GM19463 (cell line): ENCODE measurements around the gene ANKRD28.
A peak's percentile ranks its signal among the peaks of the same experiment; 100 is the strongest.
"Not testable (repeated sequence)": the region's sequence is repeated elsewhere in the genome, so short reads cannot be mapped to it uniquely, and the experiment has no call there.

Source experiments
- ATAC-seq: cut with Tn5 transposase; IDR thresholded peaks from one replicate; pipeline ENCODE4 v1.9.1; 2021; ENCODE audit warnings: mild to moderate bottlenecking, moderate library complexity; ENCODE audit not compliant: unreplicated experiment

Gene ANKRD28

DNA sequence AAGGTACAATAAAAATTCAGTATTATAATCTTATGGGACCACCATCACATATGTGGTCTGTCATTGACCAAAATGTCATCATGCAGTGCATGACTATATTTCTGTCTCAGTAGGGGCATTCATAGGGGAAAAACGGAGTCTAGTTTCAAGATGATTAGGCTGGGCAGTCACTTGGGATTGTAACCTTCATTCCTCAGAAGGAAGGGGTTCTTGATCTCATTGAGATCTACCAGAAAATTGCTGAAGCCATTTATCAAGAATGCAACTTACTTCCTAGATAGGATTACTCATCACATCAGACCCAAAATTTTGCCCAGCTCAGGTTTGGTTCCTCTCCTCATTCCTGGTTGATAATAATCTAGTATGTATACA is 158.9 kb downstream of the ANKRD28 start:
- ATAC-seq: peak; percentile 57

DNA sequence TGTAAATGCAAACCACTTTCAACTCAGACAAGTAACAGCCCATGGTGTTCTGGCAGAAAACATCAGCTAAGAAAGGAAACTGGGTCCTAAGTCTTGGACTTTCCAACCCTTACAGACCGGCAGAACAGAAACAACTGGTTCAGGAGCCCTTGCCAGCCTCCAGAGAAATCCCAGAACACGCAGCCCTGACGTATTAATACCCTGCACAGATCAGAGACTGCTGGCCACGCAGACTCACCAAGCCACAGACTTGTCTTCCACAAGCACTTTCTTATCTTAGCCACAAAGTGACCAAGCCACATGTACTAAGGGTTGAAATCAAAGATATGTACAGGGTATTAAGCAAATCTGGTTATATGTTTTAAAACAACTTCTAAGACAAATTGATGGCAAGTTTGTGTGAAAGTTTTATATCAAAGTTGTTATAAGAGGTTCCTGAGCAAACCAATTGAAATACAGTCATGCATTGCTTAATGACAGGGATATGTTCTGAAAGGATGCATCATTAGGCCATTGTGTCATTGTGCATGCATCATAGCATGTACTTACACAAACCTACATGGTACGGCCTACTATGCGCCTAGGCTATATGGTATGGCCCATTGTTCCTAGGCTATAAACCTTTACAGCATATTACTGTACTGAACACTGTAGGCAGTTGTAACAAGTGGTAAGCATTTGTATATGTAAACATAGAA is 159.4 kb downstream of the ANKRD28 start:
- no peak for ATAC-seq

DNA sequence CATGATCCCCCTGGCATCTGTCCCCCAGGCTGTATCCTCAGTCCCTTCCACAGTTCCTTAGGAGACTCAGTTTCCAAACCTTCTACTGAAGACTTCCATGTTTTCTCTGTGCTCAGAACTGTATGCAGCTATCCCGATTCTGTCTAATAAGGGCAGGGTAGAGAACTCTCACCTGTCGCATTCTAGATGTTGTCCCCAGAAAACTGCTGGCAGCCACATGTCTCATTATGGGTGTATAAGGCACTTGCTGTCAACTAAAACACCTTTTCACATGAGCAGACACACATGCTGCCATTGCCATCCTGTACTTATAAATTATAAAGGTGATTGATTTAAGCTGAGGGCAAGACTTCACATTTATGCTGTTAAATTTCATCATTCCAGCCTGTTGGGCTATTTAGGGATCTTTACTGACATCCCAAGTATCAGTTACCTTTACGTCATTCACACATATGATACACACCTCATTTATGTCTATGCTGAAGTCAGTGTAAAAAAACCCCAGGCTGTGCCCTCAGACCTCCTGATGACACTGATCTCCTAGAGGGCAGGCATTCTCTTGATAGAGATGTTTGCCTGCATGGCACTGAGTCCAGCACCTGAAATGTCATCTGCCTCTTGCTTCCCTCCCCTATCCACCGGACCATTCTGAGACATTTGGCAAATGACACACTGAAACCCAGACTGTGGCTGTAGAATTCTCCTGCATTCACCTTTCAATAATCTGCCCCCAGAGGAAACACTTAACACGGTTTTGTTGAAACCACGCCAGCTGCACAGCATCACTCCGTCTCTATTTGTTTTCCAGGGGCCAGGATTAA is 160.4 kb downstream of the ANKRD28 start:
- peak; percentile 47 for ATAC-seq

DNA sequence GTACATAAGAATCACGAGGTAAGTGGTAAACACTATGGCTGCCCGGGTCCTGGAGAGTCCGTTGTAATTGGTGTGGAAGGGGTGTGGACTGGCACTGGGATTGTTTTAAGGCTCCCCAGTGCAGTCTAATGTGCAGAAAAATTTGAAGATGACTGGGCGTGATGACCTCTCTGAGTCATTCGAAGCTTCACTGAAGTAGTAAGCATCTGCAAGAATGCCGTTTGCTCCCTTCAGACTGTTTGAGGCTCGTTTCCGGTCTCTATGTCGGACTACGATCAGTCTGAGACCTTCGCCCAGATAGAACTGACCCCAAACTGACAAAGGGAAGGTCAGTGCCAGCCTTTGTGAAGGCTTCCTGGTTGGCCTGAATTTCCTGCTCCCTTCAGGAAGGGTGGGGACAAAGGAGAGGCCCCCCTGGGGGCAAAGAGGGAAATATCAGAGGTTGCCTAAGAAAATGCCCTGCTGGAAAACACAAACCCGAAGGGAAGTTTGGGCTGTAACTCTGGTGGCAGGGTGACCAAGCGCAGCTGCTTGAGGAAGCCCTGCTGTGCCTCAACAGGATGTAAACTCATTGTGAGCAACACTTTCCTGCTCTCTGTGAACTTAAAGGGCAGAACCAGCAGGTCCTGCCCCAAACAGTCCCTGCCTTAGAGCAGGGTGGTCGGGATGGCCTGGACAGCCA is 161.6 kb downstream of the ANKRD28 start:
- no peak for ATAC-seq

DNA sequence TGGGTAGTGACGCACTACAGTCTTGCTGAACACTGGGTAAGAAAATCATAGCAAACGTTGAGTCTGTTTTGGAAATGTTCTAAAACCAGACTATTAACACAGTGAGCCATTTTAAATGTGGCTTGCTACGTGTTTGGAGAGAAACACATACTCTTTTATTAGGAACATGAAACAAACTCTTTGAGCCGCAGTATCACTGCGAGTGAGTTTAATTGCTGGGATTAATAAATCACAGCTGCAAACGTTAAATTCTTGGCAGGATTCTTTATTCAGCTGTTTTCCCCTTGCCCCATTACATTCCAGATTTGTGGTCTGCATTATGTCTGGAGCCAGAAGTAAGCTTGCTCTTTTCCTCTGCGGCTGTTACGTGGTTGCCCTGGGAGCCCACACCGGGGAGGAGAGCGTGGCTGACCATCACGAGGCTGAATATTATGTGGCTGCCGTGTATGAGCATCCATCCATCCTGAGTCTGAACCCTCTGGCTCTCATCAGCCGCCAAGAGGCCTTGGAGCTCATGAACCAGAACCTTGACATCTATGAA is 162.6 kb downstream of the ANKRD28 start:
- ATAC-seq: no peak

DNA sequence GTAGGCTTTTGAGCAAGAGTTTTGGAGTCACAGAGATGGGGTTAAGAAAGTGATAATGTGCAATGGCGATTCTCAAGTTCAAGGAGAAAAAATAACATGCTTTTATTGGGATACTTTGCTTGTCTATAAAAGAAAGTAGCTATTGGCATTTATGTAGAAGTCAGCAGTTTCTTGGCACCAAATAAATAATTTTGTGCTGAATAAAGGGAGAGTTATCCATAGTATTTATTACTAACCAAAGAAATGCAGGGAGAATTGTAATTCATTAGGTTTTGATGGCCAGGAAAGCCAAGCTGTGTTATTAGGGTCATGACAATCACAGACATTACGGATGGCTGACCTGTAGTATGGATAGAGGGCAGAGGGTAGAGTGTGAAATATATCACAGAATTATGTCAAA is 163.1 kb downstream of the ANKRD28 start:
- no peak for ATAC-seq

DNA sequence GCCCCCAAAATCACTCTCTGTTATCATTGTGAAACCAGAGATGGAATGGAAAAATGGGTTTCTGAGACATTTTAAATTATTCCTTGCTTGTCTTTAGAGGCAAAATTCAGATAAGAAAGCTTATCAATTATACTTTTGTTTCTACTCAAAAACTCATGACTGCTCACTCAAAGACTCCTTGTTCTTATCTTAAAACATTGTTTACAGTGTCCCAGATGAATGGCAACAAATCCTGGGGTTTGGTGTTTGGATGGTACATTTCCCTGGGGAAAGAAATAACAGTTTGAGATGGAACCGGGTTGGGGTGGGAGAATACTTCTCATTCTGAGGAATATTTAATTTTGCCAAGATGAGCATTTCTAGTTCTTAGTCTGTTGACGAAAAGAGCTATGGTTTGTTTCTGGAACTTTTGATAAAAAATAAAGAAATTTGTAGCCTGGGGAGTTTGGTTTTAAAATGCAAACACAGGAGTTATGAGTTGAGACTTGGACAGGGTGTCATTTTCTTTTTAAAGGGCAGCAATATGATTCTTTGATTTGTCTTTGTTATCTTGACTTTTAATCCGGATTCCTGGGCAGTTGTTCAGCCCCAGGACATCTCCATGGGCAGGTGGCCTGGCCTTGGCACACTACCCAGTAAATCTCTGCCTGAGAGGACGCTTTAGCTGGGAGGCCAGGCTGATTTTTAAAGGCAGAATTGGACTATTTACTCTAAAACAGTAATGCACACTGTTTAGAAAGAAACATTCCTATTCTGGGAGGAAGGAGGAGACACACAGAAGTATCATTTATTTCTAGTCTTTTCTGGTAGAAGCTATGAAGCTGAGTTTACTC is 163.8 kb downstream of the ANKRD28 start:
- no peak for ATAC-seq

DNA sequence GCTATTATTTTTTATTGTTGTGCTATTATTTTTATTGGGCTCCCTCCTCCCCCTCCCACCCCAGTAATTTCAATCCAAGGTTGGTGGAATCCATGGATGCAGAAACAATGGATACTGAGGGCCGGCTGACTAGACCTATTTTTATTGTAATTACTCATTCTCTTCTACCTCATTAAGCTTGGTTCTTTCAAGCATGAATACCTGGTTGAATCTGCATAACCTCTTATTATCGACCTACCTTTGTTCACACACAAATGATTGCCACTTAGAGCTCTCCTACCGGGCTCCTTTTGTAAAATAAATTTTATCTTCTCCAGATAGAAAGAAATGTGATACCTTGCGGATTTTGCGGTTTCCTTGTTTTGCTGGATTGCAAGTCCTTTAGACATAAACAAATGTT is 164.6 kb downstream of the ANKRD28 start:
- ATAC-seq: no peak

DNA sequence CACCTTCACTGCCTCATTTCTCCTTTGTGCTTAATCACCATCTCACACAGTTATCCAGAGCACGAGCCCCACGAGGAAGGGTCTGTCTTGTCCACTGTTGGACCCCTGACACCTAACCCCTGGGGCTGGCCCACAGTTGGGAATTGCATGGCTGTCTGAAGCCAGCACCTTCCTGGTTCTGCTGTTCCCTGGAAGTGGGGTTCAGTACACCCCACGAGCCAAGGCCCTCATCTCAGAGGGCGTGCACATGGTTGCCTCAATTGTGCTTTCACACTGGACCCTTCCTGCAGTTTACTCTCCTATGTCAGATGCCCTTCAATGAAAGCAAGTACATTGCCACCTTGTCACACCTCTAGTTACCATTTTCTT is 165.6 kb downstream of the ANKRD28 start:
- ATAC-seq: no peak

DNA sequence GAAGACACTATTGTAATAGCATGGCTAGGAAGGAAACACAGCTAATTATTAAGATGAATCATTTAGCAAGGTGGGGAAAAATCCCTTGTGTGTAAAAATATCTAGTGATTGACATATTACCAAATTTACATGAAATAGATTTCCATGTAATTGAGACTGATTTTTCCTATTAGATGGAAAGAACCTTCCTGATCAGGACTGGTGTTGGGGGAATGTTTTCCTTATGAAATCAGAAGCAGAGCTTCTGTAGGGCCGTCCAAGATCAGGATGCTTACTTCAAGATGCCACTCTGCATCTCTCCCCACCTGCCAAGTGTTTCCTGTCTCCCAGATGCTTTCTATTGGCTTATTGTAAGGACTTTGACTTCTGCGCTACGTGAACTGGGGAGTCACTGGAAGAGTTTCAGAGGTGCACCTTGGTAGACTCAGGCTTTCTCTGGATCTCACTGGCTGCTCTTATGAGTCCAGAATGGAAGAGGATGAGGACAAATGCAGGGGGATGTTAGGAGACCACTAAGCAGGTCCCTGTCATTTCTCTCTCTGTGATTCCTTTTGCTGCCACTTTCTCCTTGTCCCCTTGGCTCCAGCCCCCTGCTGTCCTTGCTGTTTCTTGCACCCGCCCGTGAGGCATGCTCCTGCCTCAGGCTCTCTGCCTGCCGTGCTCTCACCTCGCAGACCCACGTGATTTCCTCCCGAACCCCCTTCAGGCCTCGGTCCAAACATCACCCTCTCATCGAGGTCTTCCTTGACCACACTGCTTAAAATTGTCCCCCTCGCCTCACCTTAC is 166.2 kb downstream of the ANKRD28 start:
- ATAC-seq: no peak

DNA sequence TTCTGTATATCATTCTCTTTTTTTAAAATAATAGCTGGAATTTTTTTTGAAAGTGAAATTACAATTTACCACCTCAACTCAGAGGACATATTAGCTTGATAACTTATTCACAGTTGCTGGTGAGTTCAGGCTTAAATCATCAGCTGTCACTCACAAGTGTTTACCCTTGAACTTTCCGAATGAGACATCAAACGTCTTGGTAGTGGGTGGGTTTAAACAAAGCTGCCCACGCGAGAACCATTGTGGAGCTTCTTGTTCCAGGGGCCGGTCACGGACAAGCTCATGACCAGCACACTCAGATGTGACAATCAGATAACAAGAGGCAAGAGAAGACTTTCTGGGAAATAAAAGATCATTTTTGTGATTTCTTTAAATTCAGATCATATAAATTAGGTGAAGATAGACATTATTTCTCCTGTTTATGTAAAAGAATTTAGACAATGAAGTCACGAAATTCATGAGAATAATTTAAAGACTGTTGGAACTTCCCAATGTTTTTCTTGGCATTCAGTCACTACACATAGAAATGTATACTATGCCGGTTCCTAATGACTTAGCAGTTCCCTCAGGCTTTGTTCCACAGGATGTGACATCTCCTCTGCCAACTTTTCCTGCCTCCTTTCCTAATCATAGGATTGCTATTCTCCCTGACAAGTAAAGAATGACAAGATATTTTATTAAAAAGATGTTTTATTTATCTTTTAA is 167.0 kb downstream of the ANKRD28 start:
- ATAC-seq: peak; percentile 53

DNA sequence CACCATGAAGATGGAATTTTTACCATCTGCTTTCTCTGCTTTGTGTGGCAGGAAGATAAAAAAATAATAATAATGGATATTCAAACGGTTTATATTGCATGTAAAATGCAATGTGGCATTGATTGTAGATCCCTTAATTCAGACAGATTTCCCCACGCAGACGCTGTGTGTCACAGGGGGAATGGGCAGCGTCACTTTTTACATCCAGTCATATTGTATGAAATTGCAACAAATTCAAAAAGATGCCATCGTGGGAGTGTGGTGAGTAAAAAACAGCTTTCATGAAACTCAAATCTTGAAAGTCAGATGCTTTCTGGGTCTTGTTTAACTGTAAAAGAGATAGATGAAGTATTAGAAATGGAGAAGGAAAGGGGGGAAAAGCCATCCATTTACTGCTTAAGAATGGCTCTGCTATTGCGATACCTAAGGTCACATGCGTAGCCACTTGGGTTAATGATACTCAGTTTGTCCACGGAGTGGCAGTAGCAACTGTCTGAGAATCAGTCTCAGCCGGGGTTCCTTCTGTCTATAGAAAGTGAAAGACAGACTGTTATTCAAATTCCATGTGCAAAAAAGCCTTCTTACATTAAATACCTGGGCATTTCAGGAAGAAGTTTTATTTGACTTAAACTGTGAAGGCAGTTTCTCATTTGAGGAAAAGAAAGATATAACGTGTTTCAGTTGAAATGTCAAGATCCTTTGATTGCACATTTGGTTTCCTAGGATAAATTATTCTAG is 167.8 kb downstream of the ANKRD28 start:
- ATAC-seq: peak; percentile 95

DNA sequence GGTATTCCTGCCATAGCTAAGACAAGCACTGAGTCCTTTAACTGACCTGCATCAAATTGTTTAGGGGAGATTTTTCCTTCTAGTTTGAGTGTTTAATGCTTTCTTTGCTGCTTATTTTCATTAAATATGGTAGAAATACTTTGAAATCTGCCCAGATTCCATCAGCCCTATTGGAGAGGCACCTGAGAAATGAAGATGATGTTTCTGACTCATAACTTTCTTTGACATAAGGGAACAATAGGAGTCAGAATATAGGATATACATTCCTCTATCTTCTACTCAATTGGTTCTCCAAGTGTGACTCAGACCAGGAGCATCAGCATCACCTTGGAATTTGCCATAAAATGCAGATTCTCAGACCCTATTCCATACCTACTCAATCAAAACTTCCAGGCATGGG is 168.8 kb downstream of the ANKRD28 start:
- ATAC-seq: no peak

DNA sequence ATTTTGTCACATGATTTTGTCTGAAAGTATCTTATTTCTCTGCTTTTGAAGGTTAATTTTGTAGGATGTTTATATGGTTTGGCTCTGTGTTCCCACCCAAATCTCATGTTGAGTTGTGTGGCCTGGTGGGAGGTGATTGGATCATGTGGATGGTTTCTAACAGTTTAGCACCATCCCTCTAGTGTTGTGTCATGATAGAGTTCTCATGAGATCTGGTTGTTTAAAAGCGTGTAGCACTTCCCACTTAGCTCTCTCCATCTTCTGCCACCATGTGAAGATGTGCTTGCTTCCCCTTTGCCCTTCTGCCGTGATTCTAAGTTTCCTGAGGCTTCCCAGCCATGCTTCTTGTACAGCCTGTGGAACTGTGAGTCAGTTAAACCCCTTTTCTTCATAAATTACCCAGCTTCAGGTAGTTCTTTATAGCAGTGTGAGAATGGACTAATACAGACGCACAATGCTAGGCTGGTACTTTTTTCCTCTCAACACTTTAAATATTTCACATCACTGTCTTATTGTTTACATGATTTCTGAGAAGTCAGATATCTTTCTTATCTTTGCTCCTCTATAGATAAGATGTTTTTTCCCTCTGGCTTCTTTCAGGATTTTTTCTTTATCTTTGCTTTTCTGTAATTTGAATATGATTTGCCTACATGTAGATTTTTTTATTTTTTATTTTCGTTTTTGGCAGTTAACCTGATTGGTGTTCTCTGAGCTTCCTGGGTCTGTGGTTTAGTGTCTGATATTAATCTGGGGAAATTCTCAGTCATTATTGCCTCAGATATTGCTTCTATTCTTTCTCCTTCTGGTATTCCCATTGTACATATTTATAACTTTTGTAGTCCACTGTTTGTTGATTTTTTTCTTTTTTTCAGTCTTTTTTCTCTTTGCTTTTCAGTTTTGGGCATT is 174.0 kb downstream of the ANKRD28 start:
- ATAC-seq: no peak

DNA sequence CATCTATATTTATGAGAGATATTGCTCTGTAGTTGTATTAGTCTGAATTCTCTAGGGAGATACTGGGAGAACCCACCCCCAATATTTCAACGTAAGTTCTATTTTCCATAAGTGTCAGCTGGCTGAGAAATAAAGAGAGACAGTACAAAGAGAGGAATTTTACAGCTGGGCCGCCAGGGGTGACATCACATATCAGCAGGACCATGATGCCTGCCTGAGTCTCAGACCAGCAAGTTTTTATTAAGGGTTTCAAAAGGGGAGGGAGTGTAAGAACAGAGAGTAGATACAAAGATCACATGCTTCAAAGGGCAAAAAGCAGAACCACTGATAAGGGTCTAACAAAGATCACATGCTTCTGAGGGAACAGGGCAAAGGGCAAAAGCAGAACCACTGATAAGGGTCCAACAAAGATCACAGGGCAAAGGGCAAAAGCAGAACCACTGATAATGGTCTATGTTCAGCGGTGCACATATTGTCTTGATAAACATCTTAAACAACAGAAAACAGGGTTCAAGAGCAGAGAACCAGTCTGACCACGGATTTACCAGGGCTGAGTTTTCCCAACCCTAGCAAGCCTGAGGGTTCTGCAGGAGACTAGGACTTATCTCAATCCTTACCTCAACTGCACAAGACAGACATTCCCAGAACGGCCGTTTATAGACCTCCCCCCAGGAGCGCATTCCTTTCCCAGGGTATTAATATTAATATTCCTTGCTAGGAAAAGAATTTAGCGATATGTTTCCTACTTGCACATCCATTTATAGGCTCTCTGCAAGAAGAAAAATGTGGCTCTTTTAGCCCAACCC is 177.9 kb downstream of the ANKRD28 start:
- not testable (repeated sequence) for ATAC-seq
